GM12801 (cell line): ENCODE measurements around the gene BNIP2.

Source experiments
- TF ChIP-seq, protein P1 (sequence below): IDR thresholded peaks from one replicate; pipeline ENCODE4 v1.5.1; 2011; ENCODE audit warnings: control low read depth; ENCODE audit not compliant: insufficient read length; ENCODE audit errors: extremely low read depth

Gene BNIP2, protein sequence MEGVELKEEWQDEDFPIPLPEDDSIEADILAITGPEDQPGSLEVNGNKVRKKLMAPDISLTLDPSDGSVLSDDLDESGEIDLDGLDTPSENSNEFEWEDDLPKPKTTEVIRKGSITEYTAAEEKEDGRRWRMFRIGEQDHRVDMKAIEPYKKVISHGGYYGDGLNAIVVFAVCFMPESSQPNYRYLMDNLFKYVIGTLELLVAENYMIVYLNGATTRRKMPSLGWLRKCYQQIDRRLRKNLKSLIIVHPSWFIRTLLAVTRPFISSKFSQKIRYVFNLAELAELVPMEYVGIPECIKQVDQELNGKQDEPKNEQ

DNA sequence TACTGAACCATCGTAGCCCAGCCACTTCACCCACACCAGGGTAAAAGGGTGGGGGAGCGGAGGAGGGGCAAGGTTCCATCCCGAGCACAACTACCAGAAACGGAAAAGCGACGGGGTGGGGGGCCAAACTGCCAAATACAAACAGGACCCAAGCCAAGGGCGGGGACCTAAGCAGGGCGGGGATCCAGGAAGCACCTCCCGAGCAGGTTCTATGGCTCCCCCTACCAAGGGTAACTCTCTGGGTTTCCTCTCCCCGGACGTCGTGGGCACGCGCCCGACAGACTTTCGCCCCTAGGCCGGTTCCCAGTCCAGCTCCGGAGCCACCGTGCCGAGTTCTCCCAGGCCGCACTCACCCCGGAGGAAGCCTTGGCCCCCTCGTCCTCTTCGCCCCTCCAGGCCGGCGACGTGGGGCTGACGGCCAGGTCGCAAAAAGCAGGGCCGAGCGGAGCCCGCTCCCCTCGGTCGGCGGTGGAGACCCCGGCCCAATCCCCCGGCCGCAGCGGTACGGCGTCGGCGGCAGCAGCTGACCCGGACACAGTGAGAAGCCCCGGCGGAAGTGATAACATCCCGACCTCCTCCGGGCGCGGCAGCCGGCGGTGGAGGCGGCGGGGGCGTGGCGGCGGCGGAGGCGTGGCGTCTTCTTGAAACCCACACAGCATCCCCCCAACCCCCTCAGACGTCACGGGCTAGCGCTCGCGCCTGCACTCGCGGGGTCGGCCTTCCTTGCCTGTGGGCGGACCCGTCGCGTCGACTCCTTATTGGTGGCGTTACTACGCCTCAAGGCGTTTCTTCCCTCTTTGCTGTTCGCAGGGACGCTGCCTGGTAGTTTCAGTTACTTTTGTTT is at the start of gene BNIP2:
Gene BNIP2, minus strand, starts transcription at position 539 of the 844 bp plus-strand sequence. CDS start 6,863 bp downstream, outside the sequence.
- TF ChIP-seq, protein P1, sequence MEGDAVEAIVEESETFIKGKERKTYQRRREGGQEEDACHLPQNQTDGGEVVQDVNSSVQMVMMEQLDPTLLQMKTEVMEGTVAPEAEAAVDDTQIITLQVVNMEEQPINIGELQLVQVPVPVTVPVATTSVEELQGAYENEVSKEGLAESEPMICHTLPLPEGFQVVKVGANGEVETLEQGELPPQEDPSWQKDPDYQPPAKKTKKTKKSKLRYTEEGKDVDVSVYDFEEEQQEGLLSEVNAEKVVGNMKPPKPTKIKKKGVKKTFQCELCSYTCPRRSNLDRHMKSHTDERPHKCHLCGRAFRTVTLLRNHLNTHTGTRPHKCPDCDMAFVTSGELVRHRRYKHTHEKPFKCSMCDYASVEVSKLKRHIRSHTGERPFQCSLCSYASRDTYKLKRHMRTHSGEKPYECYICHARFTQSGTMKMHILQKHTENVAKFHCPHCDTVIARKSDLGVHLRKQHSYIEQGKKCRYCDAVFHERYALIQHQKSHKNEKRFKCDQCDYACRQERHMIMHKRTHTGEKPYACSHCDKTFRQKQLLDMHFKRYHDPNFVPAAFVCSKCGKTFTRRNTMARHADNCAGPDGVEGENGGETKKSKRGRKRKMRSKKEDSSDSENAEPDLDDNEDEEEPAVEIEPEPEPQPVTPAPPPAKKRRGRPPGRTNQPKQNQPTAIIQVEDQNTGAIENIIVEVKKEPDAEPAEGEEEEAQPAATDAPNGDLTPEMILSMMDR, result no peak

DNA sequence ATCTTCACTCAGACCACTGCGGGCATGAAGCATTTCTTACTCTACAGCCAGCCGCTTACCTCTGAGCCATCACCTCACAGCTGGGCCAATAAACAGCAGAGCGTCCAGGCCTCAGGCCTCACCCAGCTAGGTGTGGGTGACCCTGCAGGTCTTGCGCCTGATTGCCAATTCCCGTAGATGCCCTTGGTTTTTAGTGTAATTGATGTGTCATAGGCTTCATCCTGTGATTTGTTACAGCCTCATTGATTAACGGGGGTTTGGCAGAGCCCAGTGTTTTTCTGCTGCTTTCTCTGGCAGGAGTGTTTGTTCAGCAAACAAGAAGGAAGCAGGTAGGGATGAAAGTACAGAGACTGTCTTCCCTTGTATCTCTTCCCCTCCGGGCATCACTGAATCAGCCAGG is 49.6 kb upstream of the BNIP2 start:
- TF ChIP-seq, protein P1, result no peak

DNA sequence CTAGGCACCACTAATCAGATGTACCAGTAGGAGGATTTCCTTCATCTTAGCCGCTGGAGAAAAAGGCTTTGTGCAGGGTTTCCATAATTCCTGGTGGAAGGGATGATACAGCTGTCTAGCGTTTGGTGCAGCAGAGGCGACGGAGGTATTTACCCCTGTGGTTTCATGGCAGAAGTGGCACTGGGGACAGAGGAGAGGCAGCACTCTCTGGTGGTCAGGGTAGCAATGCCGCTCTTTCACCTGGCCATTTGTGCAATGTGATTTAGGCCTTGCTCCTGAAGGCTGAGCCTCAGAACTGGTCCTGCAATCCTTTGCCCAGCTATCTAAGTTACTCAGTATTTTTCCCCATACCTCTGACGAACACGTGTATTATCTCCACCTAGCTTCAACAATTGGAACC is 47.1 kb upstream of the BNIP2 start:
- TF ChIP-seq, protein P1, result no peak

DNA sequence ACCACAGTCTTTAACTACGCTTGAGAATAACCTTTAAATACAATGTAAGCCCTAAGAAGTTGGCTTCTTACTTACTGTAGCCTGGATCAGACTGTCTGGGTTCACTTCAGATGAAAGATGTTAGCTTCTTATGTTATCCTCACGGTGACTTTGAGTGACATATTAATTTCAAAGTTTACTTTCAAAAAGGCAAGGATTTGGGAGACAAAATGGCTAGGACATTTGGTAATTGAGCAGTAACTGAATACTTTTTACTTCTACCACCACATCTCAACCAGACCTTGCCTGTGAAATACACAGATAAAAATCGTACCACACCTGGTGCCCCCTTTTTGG is 36.0 kb upstream of the BNIP2 start:
- TF ChIP-seq, protein P1, result no peak

DNA sequence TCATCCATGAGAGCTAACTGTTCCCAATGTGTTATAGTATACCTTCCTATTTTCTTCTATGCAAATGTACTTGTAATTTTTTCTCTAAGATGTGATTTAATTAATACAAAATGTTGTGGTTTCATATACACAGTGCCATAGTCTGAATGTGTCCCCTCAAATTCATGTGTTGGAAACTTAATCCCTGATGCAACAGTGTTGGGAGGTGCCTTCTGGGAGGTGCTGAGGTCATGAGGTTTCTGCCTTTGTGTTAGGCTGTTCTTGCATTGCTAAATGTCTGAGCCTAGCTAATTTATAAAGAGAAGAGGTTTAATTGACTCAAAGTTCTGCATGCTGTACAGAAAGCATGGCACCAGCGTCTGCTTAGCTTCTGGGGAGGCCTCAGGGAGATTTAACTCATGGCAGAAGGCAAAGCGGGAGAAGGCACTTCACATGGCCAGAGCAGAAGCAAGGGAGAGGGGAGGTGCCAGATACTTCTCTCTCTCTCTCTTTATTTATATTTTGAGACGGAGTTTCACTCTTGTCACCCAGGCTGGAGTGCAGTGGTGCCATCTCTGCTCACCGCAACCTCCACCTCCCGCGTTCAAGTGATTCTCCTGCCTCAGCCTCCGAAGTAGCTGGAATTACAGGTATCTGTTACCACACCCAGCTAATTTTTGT is 34.7 kb upstream of the BNIP2 start:
- TF ChIP-seq, protein P1, result no peak

DNA sequence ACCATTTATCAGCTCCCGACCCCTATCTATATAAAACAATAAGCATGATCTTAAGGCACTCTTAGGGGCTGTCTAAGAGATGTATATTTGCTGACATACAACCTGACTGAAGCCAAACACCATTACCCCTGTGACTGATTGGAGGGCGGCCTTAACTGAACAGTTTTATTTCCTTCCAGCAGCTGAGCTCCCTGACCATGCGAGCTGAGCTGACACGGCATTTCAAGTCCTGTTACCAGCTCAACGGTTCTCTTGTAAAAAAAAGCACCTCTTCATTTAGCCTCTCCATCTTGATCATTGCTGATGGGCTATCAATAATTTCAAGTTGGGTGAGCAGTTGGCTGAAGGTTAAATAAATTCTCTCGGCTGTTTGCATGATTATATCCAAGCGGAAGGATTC is 33.4 kb upstream of the BNIP2 start:
- TF ChIP-seq, protein P1, result no peak

DNA sequence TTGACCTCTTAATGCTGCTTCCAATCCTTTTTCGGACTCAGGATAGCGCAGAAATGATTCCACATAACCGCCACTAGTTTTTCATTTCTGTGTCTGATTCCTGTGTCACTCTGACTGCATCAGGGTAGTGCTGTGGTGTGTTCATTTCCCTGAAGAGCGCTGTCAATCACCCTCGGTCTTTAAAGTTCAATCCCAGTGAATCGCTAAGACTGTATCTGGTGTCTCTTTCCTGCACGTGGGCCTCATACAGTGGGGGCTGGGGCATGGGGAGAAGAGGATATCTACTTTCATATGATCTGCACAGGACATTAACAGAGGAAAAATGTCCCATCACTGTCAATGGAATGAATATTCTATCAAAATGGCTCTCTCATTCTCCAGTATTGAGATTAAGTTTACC is 32.9 kb upstream of the BNIP2 start:
- TF ChIP-seq, protein P1, result no peak
